ENCODE results near the gene NFATC1.

NFATC1 gene

GRCh38 chr18:79422783-79423165 is 27.0 kb downstream of the NFATC1 start:
- no peak for DNase-seq (ENCODE audit: extremely low spot score)
- POLR2A ChIA-PET = interaction anchor here (0.6 kb wide), 1 partner anchor 37 kb away, joined by 6 read pairs; no protein-coding TSS in a partner anchor
- no peak for TF ChIP-seq CTCF (IDR thresholded peaks at IDR 0.05; ENCODE audit: control extremely low read depth, extremely low read depth, low read depth, missing control alignments)
- CTCF ChIA-PET = interaction anchor here (1.0 to 1.3 kb wide), 2 partner anchors 8 to 41 kb away, joined by 3 to 4 read pairs; no protein-coding TSS in a partner anchor

DNA sequence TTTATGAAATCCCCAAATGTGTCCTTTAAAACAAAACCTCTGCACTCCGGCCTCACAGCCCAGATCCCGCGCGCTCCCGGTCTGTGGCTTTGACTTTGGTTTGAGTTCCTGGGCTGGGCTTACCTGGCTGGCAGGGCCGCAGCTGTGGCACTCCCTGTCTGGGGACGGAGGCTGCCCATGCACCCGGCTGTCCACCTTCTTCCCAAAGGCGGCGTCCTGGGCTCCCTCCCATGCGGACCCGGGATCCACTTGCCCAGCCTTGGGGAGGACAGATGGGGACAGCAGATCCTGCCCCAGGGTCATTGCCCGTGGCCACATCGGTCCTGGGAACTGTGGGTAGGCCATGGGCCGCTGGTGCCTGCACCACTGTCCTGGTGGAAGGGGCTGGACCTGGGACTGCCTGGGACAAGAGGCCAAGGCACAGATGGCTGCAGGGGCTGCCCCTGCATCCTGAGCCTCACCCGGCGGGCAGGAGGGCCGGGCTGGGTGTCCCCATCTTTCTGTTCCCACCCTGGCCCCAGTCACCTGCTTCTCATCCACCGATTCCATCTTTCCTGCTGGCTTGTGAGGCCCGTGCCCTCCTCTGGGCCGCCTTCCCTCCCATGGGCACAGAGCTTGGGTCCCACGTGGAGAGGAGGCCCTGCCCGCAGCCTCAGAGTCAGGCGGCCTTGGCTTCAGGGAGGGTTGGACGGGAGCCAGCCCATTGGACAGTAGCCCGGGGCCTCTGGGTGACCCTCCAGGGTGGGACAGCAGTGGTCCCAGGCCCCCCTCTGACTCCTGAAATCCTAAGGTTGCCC is 27.7 kb downstream of the NFATC1 start:
- no peak for DNase-seq (ENCODE audit: extremely low spot score)
- CTCF ChIA-PET = no interaction called here
- no peak for TF ChIP-seq CTCF (IDR thresholded peaks at IDR 0.05; ENCODE audit: control extremely low read depth, extremely low read depth, low read depth, missing control alignments)
- POLR2A ChIA-PET = no interaction called here

DNA sequence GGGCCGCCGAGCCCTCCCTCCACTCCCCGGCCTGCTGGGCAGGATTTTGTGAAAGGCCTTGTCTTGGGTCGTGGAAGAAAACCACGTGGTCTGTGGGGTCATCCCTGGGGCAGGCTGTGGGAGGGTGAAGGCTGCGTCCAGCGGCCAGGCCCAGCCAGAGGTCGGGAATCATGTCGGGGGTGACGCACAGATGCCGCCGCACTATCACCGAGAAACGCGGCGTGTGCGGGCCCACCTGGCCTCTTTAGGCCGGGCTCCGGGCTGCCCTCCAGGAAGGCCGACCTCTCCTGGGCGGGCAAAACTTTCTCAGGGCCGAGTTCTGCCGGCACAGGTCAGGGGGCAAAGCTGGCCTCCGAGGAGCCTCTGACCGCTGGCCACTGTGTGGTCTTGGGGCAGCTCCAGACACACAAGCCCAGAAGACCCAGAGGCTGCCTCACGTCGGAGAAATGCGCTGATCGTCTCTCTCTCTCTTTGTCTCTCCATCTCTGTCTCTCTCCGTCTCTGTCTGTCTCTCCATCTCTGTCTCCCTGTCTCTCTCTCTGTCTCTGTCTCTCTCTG is 28.4 kb downstream of the NFATC1 start:
- ChIA-PET POLR2A (no interaction called here), CTCF (no interaction called here)
- DNase-seq (ENCODE audit: extremely low spot score) = no peak
- TF ChIP-seq CTCF (IDR thresholded peaks at IDR 0.05; ENCODE audit: control extremely low read depth, extremely low read depth, low read depth, missing control alignments) = no peak

GRCh38 chr18:79424880-79425568 is 29.3 kb downstream of the NFATC1 start:
- no peak for TF ChIP-seq CTCF (IDR thresholded peaks at IDR 0.05; ENCODE audit: control extremely low read depth, extremely low read depth, low read depth, missing control alignments)
- CTCF ChIA-PET = no interaction called here
- POLR2A ChIA-PET = no interaction called here

GRCh38 chr18:79425569-79425886 is 29.8 kb downstream of the NFATC1 start:
- CTCF ChIA-PET = no interaction called here
- POLR2A ChIA-PET = no interaction called here
- DNase-seq (ENCODE audit: extremely low spot score) = no peak
- TF ChIP-seq CTCF (IDR thresholded peaks at IDR 0.05; ENCODE audit: control extremely low read depth, extremely low read depth, low read depth, missing control alignments) = no peak

More at GRCh38 chr18:79424880-79425568, 29.3 kb downstream of the NFATC1 start:
- DNase-seq (ENCODE audit: extremely low spot score) = no peak

DNA sequence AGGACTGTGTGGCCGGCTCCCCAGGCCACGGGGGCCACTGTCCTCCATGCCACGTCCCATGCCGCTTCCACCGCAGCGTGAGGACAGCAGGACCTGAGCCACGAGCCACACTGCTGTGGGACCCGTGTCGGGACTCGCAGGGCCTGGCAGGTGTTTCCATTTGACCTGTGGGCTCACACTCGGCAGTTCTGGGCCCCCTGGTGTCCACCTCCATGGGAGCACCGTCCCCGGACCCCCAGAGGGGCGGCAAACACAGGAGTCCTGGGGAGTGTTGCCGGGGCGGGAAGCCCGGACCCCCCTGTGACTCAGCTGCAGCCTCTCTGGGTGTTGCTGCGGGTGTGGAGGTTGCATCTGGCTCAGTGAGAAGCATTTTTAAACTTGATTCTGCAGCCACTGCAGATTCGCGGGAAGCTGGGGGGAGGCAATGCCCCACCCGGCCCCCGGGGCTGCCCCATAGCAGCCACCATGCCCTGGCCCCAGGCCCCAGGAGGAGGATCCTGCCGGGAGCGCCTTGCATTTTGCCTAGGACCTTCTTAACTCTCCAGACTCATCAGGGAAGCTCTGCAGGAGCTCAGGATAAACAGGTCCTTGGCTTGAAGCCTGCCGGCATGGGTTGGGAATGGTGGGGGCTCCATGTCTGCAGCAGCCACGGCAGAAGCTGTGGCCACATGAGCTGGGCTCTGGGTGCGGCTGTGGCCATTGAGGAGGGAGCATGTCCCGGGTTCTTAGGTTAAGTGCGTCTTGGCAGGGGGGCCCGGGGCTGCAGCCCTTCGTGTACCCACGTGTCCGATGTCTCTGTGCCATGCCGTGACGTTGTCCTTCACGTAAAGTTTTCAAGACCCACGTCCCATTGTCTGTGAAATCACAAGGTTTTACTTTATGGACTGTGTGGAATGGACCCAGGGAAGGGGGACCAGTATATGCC is 30.9 kb downstream of the NFATC1 start:
- ChIA-PET CTCF (interaction anchor here (1.0 to 1.3 kb wide), 2 partner anchors 9 to 21 kb away, joined by 3 read pairs; no protein-coding TSS in a partner anchor), POLR2A (no interaction called here)
- TF ChIP-seq CTCF (IDR thresholded peaks at IDR 0.05; ENCODE audit: control extremely low read depth, extremely low read depth, low read depth, missing control alignments) = no peak
- DNase-seq (ENCODE audit: extremely low spot score) = no peak

Measured in GM10248 (cell line).